ENCODE measurements around the gene NELL1. TPM values are rescaled to one million over a fixed set of nuclear protein-coding genes. Genes with fewer than 3 reads are reported as not detected.

The NELL1 gene
- total and polyA plus RNA-seq, 2 experiments from 2014 or later = 1.6 TPM; not detected in 1

GRCh38 chr11:20729597-20730105, 60.3 kb downstream of the NELL1 start:
- ATAC-seq = no peak
- peaks cover 11% of the 10 kb centered on the region; the same call in 1 of the 2 replicates for H3K9me2 ChIP-seq (ENCODE audit: insufficient read depth)
- no peaks in the 10 kb centered on the region for H3K79me2 ChIP-seq (replicated peaks; ENCODE audit: insufficient read depth)
- Mint-ChIP-seq H3K4me1 (no peaks in the 10 kb centered on the region), H3K9me3 (no peaks in the 10 kb centered on the region; the same call in 2 of the 3 replicates), H3K27ac (no peak overlapping the region), H3K36me3 (ENCODE audit: low read depth) (no peaks in the 10 kb centered on the region), H3K27me3 (ENCODE audit: insufficient read depth, low read depth, poor library complexity) (no peaks in the 10 kb centered on the region), H3K4me3 (no peak overlapping the region)
- H3K4me2 ChIP-seq = no peak overlapping the region
- H4K20me1 ChIP-seq (replicated peaks; ENCODE audit: insufficient read depth) = no peaks in the 10 kb centered on the region
- no peaks in the 10 kb centered on the region for H3F3A ChIP-seq (replicated peaks; ENCODE audit: low read depth)
- no peak for TF ChIP-seq ZNF462 (CRISPR knock-in tag; IDR thresholded peaks at IDR 0.05)
- no peak for TF ChIP-seq ZNF114 (CRISPR knock-in tag; IDR thresholded peaks at IDR 0.05)
- no peak for TF ChIP-seq STAT1 (IDR thresholded peaks at IDR 0.05; ENCODE audit: unreplicated experiment)
- no peak for TF ChIP-seq CREB1 (CRISPR knock-in tag; IDR thresholded peaks at IDR 0.05; ENCODE audit: low read depth)
- TF ChIP-seq POLR2AphosphoS5 (IDR thresholded peaks at IDR 0.05; ENCODE audit: low read depth) = no peak
- TF ChIP-seq EZH2 (IDR thresholded peaks at IDR 0.05; ENCODE audit: low read depth, unreplicated experiment) = no peak
- TF ChIP-seq EZH2phosphoT487 (IDR thresholded peaks at IDR 0.05; ENCODE audit: unreplicated experiment) = no peak
- TF ChIP-seq ZNF331 (CRISPR knock-in tag; IDR thresholded peaks at IDR 0.05; ENCODE audit: low read depth) = no peak
- no peak for TF ChIP-seq CTCF (conservative IDR thresholded peaks at IDR 0.05; ENCODE audit: low read depth in 2 of 2)
- no peak for TF ChIP-seq JUNB (IDR thresholded peaks at IDR 0.05; ENCODE audit: unreplicated experiment)
- no peak for TF ChIP-seq REST (IDR thresholded peaks at IDR 0.05; ENCODE audit: unreplicated experiment)
- TF ChIP-seq ETS1 (IDR thresholded peaks at IDR 0.05) = no peak
- no peak for TF ChIP-seq NANOG (IDR thresholded peaks at IDR 0.05; ENCODE audit: borderline replicate concordance)
- H3K4me1 ChIP-seq (ENCODE audit: insufficient read depth) = no peaks in the 10 kb centered on the region
- H2AFZ ChIP-seq = no peak overlapping the region
- H3K4me3 ChIP-seq = no peak overlapping the region
- no peak overlapping the region for H3K27ac ChIP-seq (ENCODE audit: low read depth)
- H3K36me3 ChIP-seq (ENCODE audit: insufficient read depth) = no peaks in the 10 kb centered on the region
- H3K27me3 ChIP-seq (ENCODE audit: insufficient read depth) = no peaks in the 10 kb centered on the region
- DNase-seq (ENCODE audit: low spot score) = no peak

Measured in GM23338 (cell line).